BE2C (cell line): Measurements from ENCODE around the gene CCDC24.

Experiments used
- DNase-seq: peaks from one replicate; pipeline ENCODE4 v3.0.0-alpha.2; 2020
- H3K27me3 ChIP-seq: fragments of 250-450 bp; sonication (Bioruptor Pico); 2 replicates; pipeline ENCODE4 v1.5.1; 2020; ENCODE audit warnings: mild to moderate bottlenecking
- H3K36me3 ChIP-seq: fragments of 250-450 bp; sonication (Bioruptor Pico); 2 replicates; pipeline ENCODE4 v1.5.1; 2020; ENCODE audit warnings: mild to moderate bottlenecking
- H3K4me1 ChIP-seq: fragments of 250-450 bp; sonication (Bioruptor Pico); 2 replicates; pipeline ENCODE4 v1.5.1; 2020
- H3K4me3 ChIP-seq: 2 replicates; pipeline ENCODE4 v1.5.1; 2011; ENCODE audit warnings: low read depth, low read length
- H3K9me3 ChIP-seq: fragments of 250-450 bp; sonication (Bioruptor Pico); 2 replicates; pipeline ENCODE4 v1.5.1; 2020
- CTCF ChIP-seq: IDR thresholded peaks from 2 replicates; pipeline ENCODE4 v1.5.1; 2012; ENCODE audit warnings: mild to moderate bottlenecking, low read depth, low read length

CCDC24 gene

GRCh38 chr1:44002606-44003157 is 11.3 kb downstream of the CCDC24 start:
- H3K36me3 ChIP-seq, result no peaks in the 10 kb centered on the region
- DNase-seq, result no peak
- TF ChIP-seq CTCF, result peak; percentile 34
- no peak overlapping the region for H3K4me3 ChIP-seq
- H3K4me1 ChIP-seq, result no peaks in the 10 kb centered on the region
- no peaks in the 10 kb centered on the region for H3K27me3 ChIP-seq
- no peaks in the 10 kb centered on the region for H3K9me3 ChIP-seq

- Histone ChIP-seq H3K27me3 (no peaks in the 10 kb centered on the region), H3K9me3 (no peaks in the 10 kb centered on the region), H3K36me3 (no peaks in the 10 kb centered on the region), H3K4me1 (no peaks in the 10 kb centered on the region), H3K4me3 (no peak overlapping the region)
- DNase-seq, result no peak
- TF ChIP-seq CTCF, result no peak
Observed at GRCh38 chr1:44008259-44008658, 16.9 kb downstream of the CCDC24 start.

DNA sequence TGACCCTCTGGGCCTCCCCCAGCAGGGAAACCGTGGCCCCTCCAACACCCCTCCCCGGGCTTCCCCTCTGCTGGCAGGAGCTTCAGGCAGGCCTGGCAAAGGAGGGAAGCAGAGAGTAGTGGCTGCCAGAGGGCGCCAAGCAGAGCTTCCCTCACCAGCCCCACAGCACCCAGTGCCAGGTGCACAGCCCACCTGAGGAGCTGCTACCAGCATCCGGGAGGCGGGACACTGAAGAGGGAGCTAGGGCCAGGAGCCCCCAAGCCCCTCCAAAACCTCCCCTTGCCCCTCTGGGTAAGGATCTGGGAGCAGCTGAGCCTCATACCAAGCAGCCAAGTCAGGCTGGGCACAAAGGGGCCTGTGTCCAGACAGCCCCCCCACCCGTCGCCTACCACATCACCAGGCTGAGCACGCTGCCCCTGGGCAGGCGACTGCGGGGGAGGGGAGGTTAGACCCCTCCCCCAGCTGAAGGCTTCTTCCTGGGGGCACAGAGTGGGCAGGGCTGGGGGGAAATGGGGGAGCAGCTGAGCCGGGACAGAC is 19.6 kb downstream of the CCDC24 start:
- Histone ChIP-seq H3K4me3 (no peak overlapping the region), H3K9me3 (no peaks in the 10 kb centered on the region), H3K36me3 (no peaks in the 10 kb centered on the region), H3K4me1 (no peaks in the 10 kb centered on the region), H3K27me3 (no peaks in the 10 kb centered on the region)
- no peak for TF ChIP-seq CTCF
- DNase-seq, result no peak

DNA sequence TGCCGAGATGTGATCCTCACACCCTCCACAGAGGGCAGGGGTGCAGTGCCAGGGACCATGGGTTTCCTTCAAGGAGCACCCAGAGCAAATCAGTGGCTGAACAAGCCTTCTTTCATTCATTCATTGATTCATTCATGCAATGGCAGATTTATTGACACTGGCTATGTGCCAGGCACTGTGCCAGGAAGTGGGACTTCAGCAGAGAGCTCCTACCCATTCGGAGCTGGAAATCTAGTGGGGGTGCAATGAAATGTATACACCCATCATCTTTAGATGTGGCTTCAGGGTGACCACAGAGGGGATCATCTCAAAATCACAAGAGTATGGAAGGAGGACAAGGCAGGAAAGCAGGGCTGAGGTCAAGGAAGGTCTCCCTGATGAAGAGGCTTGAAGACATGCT is 21.0 kb downstream of the CCDC24 start:
- no peak overlapping the region for H3K4me3 ChIP-seq
- H3K9me3 ChIP-seq, result no peaks in the 10 kb centered on the region
- DNase-seq, result no peak
- no peaks in the 10 kb centered on the region for H3K36me3 ChIP-seq
- H3K27me3 ChIP-seq, result no peaks in the 10 kb centered on the region
- H3K4me1 ChIP-seq, result no peaks in the 10 kb centered on the region
- no peak for TF ChIP-seq CTCF

DNA sequence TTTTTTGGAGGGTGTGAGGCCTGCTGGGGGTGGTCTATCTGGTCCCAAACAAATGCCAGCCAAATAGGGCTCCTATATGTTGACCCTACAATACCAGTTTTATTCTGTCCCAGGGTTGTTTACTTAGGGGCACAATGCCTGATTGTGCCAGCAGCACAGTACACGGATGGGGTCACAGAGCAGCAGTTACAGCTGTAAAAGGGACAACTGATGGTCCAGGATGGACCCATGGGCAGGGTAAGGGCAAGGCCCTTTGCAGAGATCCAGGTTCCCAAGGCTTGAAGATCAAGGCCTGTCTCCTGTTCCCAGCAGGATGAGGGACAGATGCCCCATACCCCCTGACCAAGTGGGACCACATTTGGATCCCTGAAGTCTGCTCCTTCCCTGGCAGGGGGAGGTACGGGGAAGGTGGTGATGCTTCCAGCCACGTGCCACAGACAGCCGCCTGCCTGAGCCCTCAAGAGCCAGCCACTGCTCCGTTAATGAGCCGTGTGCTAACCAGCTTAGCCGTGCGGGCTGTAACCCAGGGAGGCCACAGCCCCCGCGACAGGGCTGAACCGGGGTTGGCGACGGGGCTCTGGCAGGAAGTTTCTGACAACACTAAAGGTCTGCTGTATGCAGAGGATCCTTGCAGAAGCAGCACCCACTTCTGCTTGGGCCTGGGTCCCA is 21.7 kb downstream of the CCDC24 start:
- TF ChIP-seq CTCF, result no peak
- H3K4me3 ChIP-seq, result no peak overlapping the region
- H3K27me3 ChIP-seq, result no peaks in the 10 kb centered on the region
- no peaks in the 10 kb centered on the region for H3K9me3 ChIP-seq
- no peak for DNase-seq
- no peaks in the 10 kb centered on the region for H3K4me1 ChIP-seq
- H3K36me3 ChIP-seq, result no peaks in the 10 kb centered on the region

DNA sequence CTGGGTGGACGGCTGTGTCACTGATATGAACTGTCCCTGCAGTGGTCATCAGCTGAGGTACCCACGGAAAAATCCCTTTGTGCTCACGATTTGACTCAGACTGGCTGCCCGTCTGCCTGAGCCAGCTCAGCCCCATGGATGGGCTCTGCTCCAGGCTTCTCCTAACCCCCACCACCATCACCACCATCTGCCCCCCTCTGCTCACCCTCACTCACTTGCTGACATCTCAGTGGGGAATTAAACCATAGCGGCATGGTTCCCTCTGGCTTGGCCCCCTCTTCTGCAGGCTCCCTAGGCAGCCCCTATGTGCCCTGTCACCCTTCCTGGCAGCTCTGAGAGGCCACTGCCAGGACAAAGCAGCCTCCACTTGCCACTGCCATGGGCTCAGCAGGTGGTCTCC is 22.6 kb downstream of the CCDC24 start:
- Histone ChIP-seq H3K36me3 (no peaks in the 10 kb centered on the region), H3K4me3 (no peak overlapping the region), H3K27me3 (no peaks in the 10 kb centered on the region), H3K9me3 (no peaks in the 10 kb centered on the region), H3K4me1 (no peaks in the 10 kb centered on the region)
- no peak for DNase-seq
- no peak for TF ChIP-seq CTCF
